SK-N-SH (cell line): ENCODE data around the gene ABCB9. TPM values are rescaled to one million over a fixed set of nuclear protein-coding genes. Genes with fewer than 3 reads are reported as not detected.

Source experiments
- CTCF ChIA-PET: fragments of 300-600, 350-600 bp; formaldehyde crosslinking; extraction: SDS; loops from one replicate; lab custom pipeline; 2021; lab: Yijun Ruan, JAX
- POLR2A ChIA-PET: fragments of 350-600 bp; sonication (Branson Sonifier 250); formaldehyde crosslinking; extraction: SDS; loops from one replicate; lab custom pipeline; 2020; ENCODE audit warnings: antibody characterized with exemption, inconsistent platforms; lab: Yijun Ruan, JAX
- DNase-seq: peaks from one replicate; pipeline ENCODE4 v3.0.0; 2012
- H2AFZ ChIP-seq: fragments of 200-600 bp; sonication (generic); 2 replicates; pipeline ENCODE4 v1.8.1; 2016; ENCODE audit warnings: antibody characterized with exemption, mild to moderate bottlenecking, low read depth
- H3F3A ChIP-seq: fragments of 200-600 bp; sonication (generic); replicated peaks from 2 replicates; pipeline ENCODE3; 2016; ENCODE audit warnings: antibody characterized with exemption, mild to moderate bottlenecking; ENCODE audit not compliant: insufficient read depth
- H3K27ac ChIP-seq, 2 experiments: fragments of 200-500 bp in 1 of 2; fragments of 200-600 bp in 1 of 2; sonication (Bioruptor generic) in 1 of 2; sonication (generic), shearing (Covaris generic) in 1 of 2; 2 replicates each; pipeline versions ENCODE4 v1.5.1 to v1.6.1; 2014 to 2016; ENCODE audit warnings: low read depth in 2 of 2, inconsistent platforms in 1 of 2, low read length in 1 of 2, mild to moderate bottlenecking in 1 of 2, mixed read lengths in 1 of 2
- H3K27me3 ChIP-seq: fragments of 200-600 bp; sonication (generic), shearing (Covaris generic); 2 replicates; pipeline ENCODE4 v1.6.1; 2016; ENCODE audit warnings: mixed run types; ENCODE audit not compliant: insufficient read depth
- H3K36me3 ChIP-seq, 2 experiments: fragments of 200-500 bp in 1 of 2; fragments of 200-600 bp in 1 of 2; sonication (Bioruptor generic) in 1 of 2; sonication (generic) in 1 of 2; replicated peaks in 1 of 2; 2 replicates each; pipeline versions ENCODE3 to v1.5.1; 2014 to 2016; ENCODE audit warnings: low read length in 1 of 2, mild to moderate bottlenecking in 1 of 2; ENCODE audit not compliant: insufficient read depth in 2 of 2, control insufficient read depth in 1 of 2
- H3K4me1 ChIP-seq, 2 experiments: fragments of 200-500 bp in 1 of 2; fragments of 200-600 bp in 1 of 2; sonication (Bioruptor generic) in 1 of 2; sonication (generic), shearing (Covaris generic) in 1 of 2; 2 replicates each; pipeline versions ENCODE4 v1.5.1 to v1.6.1; 2014 to 2016; ENCODE audit warnings: low read depth in 1 of 2, low read length in 1 of 2, mixed run types in 1 of 2; ENCODE audit not compliant: insufficient read depth in 2 of 2, control insufficient read depth in 1 of 2
- H3K4me2 ChIP-seq: fragments of 200-600 bp; sonication (generic), shearing (Covaris generic); 2 replicates; pipeline ENCODE4 v1.6.1; 2017; ENCODE audit warnings: mixed run types
- H3K4me3 ChIP-seq, 2 experiments: fragments of 200-500 bp in 1 of 2; fragments of 200-600 bp in 1 of 2; sonication (Bioruptor generic) in 1 of 2; sonication (generic), shearing (Covaris generic) in 1 of 2; 2 replicates each; pipeline versions ENCODE4 v1.5.1 to v1.8.1; 2014 to 2016; ENCODE audit warnings: low read depth in 2 of 2, inconsistent platforms in 1 of 2, low read length in 1 of 2, mild to moderate bottlenecking in 1 of 2, mixed read lengths in 1 of 2, moderate library complexity in 1 of 2
- H3K79me2 ChIP-seq: fragments of 200-600 bp; sonication (generic); 2 replicates; pipeline ENCODE4 v1.8.1; 2017; ENCODE audit warnings: mild to moderate bottlenecking; ENCODE audit not compliant: insufficient read depth
- H3K9ac ChIP-seq: fragments of 200-600 bp; sonication (generic); 2 replicates; pipeline ENCODE4 v1.6.1; 2017; ENCODE audit warnings: mixed run types
- H3K9me2 ChIP-seq: fragments of 200-600 bp; sonication (generic); 2 replicates; pipeline ENCODE4 v1.6.1; 2017; ENCODE audit warnings: mixed run types
- H3K9me3 ChIP-seq: fragments of 200-600 bp; sonication (generic); 2 replicates; pipeline ENCODE4 v1.6.1; 2017; ENCODE audit warnings: mixed run types, mild to moderate bottlenecking, moderate library complexity
- H4K20me1 ChIP-seq: fragments of 200-600 bp; sonication (generic); 2 replicates; pipeline ENCODE4 v1.6.1; 2017; ENCODE audit warnings: mild to moderate bottlenecking, mixed run types; ENCODE audit not compliant: insufficient read depth
- CHD2 ChIP-seq: fragments of 150-350 bp; IDR thresholded peaks from 2 replicates; pipeline ENCODE4 v1.6.1; 2018; ENCODE audit warnings: low read length; ENCODE audit not compliant: partially characterized antibody
- ELF1 ChIP-seq: IDR thresholded peaks from 2 replicates; pipeline ENCODE4 v1.4.0; 2012
- FOXM1 ChIP-seq: IDR thresholded peaks from 2 replicates; pipeline ENCODE4 v1.4.0; 2012; ENCODE audit warnings: low read depth, mild to moderate bottlenecking
- MAX ChIP-seq: IDR thresholded peaks from 2 replicates; pipeline ENCODE4 v1.4.0; 2012; ENCODE audit warnings: low read depth
- MEF2A ChIP-seq: IDR thresholded peaks from 2 replicates; pipeline ENCODE4 v1.4.0; 2012; ENCODE audit warnings: low read depth, borderline replicate concordance
- MXI1 ChIP-seq: IDR thresholded peaks from 2 replicates; pipeline ENCODE4 v1.6.1; 2012; ENCODE audit warnings: mild to moderate bottlenecking, low read depth, low read length, improper control_type of control experiment
- NFIC ChIP-seq: IDR thresholded peaks from 2 replicates; pipeline ENCODE4 v1.4.0; 2012; ENCODE audit warnings: borderline replicate concordance
- NRF1 ChIP-seq: IDR thresholded peaks from 2 replicates; pipeline ENCODE4 v1.6.1; 2012; ENCODE audit warnings: low read depth, mild to moderate bottlenecking, low read length
- RCOR1 ChIP-seq: fragments of 150-350 bp; IDR thresholded peaks from 2 replicates; pipeline ENCODE4 v1.6.1; 2017; ENCODE audit warnings: antibody characterized with exemption, low read length
- RFX5 ChIP-seq: IDR thresholded peaks from 2 replicates; pipeline ENCODE4 v1.6.1; 2012; ENCODE audit warnings: mild to moderate bottlenecking, improper control_type of control experiment, low read length
- SIN3A ChIP-seq: IDR thresholded peaks from 2 replicates; pipeline ENCODE4 v1.6.1; 2012; ENCODE audit warnings: low read depth, mild to moderate bottlenecking, low read length, moderate library complexity, borderline replicate concordance
- TCF12 ChIP-seq: IDR thresholded peaks from 2 replicates; pipeline ENCODE4 v1.4.0; 2012
- YY1 ChIP-seq: IDR thresholded peaks from 2 replicates; pipeline ENCODE4 v1.4.0; 2012; ENCODE audit warnings: low read depth, mild to moderate bottlenecking
- WGBS: methylation state at CpG from one replicate; pipeline ENCODE4 v1.1.6; 2017; ENCODE audit warnings: low lambda C conversion rate; 5-methylcytosine and 5-hydroxymethylcytosine counted together
- polyA plus RNA-seq, 3 experiments: library from polyadenylated mRNA; depleted of rRNA; stranded (reverse); fragments of >200 nt; gene quantifications; 2 replicates each; pipeline ENCODE4 v1.2.3, GENCODE V29; 2012
- TF ChIP-seq, protein P1 (sequence below): IDR thresholded peaks from 2 replicates; pipeline ENCODE4 v1.6.1; 2012; ENCODE audit warnings: mild to moderate bottlenecking, low read depth, low read length, moderate library complexity
- TF ChIP-seq, protein P2 (sequence below): fragments of 200-600 bp; sonication (generic); IDR thresholded peaks from 2 replicates; pipeline ENCODE4 v1.6.1; 2017; ENCODE audit warnings: antibody characterized with exemption, mild to moderate bottlenecking, moderate library complexity

ABCB9 gene
- polyA plus RNA-seq, 1 of the 3 experiments (the other 2 are of a cell fraction), result 6.2 TPM

- DNase-seq, result no peak
- CTCF ChIA-PET, result interaction anchor here (2.6 to 2.7 kb wide), 3 partner anchors 9 to 168 kb away, joined by 8 to 11 read pairs (median 10); no protein-coding TSS in a partner anchor
Observed at GRCh38 chr12:122961531-122962329, 4.5 kb downstream of the ABCB9 start.

DNA sequence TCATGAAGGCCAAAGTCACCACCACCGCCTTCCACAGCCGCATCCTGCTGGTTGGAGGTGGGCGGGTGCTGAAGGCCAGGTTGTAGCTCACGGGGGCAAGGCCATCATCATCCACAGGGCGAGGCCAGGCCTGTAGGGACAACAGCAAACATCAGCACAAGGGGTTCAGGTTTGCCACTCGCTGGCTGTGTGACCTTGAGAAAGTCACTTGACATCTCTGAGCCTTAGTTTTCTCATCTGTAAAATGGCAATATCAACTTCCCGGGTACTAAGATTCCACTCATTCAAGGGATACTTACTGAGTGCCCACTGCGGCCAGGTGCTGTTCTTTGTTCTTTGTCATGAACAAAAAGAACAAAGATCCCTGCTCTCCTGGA, 6.1 kb downstream of the ABCB9 start:
- Histone ChIP-seq H3K36me3 (no peaks in the 10 kb centered on the region), H4K20me1 (no peaks in the 10 kb centered on the region), H3K9ac (no peak overlapping the region), H3K4me2 (no peak overlapping the region), H3K27me3 (no peaks in the 10 kb centered on the region), H3K9me2 (no peaks in the 10 kb centered on the region), H3F3A (peaks cover 4% of the 10 kb centered on the region), H3K79me2 (no peaks in the 10 kb centered on the region), H3K9me3 (no peaks in the 10 kb centered on the region), H3K4me1 (peaks cover 6 to 13% of the 10 kb centered on the region in 2 experiments; a peak in 2 of 4 replicates), H3K27ac (no peak overlapping the region), H2AFZ (no peak overlapping the region), H3K4me3 (no peak overlapping the region)
- WGBS, result 94% methylated on average over 8 of the region's 8 CpGs
- ChIA-PET POLR2A (no interaction called here), CTCF (interaction anchor here (2.7 kb wide), 1 partner anchor 167 kb away, joined by 10 read pairs; no protein-coding TSS in a partner anchor)
- DNase-seq, result no peak
- TF ChIP-seq TCF12, result no peak
- TF ChIP-seq, protein P1, sequence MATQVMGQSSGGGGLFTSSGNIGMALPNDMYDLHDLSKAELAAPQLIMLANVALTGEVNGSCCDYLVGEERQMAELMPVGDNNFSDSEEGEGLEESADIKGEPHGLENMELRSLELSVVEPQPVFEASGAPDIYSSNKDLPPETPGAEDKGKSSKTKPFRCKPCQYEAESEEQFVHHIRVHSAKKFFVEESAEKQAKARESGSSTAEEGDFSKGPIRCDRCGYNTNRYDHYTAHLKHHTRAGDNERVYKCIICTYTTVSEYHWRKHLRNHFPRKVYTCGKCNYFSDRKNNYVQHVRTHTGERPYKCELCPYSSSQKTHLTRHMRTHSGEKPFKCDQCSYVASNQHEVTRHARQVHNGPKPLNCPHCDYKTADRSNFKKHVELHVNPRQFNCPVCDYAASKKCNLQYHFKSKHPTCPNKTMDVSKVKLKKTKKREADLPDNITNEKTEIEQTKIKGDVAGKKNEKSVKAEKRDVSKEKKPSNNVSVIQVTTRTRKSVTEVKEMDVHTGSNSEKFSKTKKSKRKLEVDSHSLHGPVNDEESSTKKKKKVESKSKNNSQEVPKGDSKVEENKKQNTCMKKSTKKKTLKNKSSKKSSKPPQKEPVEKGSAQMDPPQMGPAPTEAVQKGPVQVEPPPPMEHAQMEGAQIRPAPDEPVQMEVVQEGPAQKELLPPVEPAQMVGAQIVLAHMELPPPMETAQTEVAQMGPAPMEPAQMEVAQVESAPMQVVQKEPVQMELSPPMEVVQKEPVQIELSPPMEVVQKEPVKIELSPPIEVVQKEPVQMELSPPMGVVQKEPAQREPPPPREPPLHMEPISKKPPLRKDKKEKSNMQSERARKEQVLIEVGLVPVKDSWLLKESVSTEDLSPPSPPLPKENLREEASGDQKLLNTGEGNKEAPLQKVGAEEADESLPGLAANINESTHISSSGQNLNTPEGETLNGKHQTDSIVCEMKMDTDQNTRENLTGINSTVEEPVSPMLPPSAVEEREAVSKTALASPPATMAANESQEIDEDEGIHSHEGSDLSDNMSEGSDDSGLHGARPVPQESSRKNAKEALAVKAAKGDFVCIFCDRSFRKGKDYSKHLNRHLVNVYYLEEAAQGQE, result no peak
- no peak for TF ChIP-seq MAX
- TF ChIP-seq NRF1, result no peak
- no peak for TF ChIP-seq ELF1
- no peak for TF ChIP-seq RCOR1
- TF ChIP-seq CHD2, result no peak
- no peak for TF ChIP-seq SIN3A
- TF ChIP-seq RFX5, result no peak
- no peak for TF ChIP-seq MEF2A
- TF ChIP-seq NFIC, result no peak
- no peak for TF ChIP-seq FOXM1
- TF ChIP-seq YY1, result no peak
- TF ChIP-seq MXI1, result no peak
- TF ChIP-seq, protein P2, sequence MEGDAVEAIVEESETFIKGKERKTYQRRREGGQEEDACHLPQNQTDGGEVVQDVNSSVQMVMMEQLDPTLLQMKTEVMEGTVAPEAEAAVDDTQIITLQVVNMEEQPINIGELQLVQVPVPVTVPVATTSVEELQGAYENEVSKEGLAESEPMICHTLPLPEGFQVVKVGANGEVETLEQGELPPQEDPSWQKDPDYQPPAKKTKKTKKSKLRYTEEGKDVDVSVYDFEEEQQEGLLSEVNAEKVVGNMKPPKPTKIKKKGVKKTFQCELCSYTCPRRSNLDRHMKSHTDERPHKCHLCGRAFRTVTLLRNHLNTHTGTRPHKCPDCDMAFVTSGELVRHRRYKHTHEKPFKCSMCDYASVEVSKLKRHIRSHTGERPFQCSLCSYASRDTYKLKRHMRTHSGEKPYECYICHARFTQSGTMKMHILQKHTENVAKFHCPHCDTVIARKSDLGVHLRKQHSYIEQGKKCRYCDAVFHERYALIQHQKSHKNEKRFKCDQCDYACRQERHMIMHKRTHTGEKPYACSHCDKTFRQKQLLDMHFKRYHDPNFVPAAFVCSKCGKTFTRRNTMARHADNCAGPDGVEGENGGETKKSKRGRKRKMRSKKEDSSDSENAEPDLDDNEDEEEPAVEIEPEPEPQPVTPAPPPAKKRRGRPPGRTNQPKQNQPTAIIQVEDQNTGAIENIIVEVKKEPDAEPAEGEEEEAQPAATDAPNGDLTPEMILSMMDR, result no peak

More at GRCh38 chr12:122961531-122962329, 4.5 kb downstream of the ABCB9 start:
- Histone ChIP-seq H3K4me1 (peaks cover 6 to 23% of the 10 kb centered on the region in 2 experiments; a peak in 2 of 4 replicates), H3K27ac (no peak overlapping the region), H3F3A (peaks cover 6% of the 10 kb centered on the region), H3K4me3 (no peak overlapping the region), H2AFZ (no peak overlapping the region), H3K4me2 (no peak overlapping the region), H3K36me3 (no peaks in the 10 kb centered on the region), H4K20me1 (no peaks in the 10 kb centered on the region), H3K9me2 (no peaks in the 10 kb centered on the region), H3K27me3 (no peaks in the 10 kb centered on the region), H3K79me2 (no peaks in the 10 kb centered on the region), H3K9me3 (no peaks in the 10 kb centered on the region), H3K9ac (no peak overlapping the region)
- 90% methylated on average over 8 of the region's 10 CpGs for WGBS
- no peak for TF ChIP-seq TCF12
- POLR2A ChIA-PET, result interaction anchor here (0.6 kb wide), 1 partner anchor 14 kb away, joined by 3 read pairs; no protein-coding TSS in a partner anchor
